WTC11 (cell line): ENCODE data around the gene TAS1R2. TPM values are rescaled to one million over a fixed set of nuclear protein-coding genes. Genes with fewer than 3 reads are reported as not detected.

Experiments
- ATAC-seq: fragments of 200-7000 bp; cut with Tn5 transposase; 2 replicates; pipeline ENCODE4 v1.10.0; 2021; ENCODE audit warnings: mild to moderate bottlenecking, moderate library complexity
- CTCF ChIA-PET: fragments of 300-600 bp; sonication (Branson Sonifier 250); formaldehyde crosslinking; loops from one replicate; lab custom pipeline; 2021; ENCODE audit warnings: antibody characterized with exemption; lab: Charles Lee
- POLR2A ChIA-PET: fragments of 350-600 bp; sonication (Branson Sonifier 250); formaldehyde crosslinking; loops from one replicate; lab custom pipeline; 2021; ENCODE audit warnings: antibody characterized with exemption; lab: Charles Lee
- DNase-seq: peaks from one replicate; pipeline ENCODE4 v3.0.0; 2021; ENCODE audit warnings: low spot score
- H3K27ac Mint-ChIP-seq: 2 replicates; pipeline ENCODE4 v1.8.0; 2021; ENCODE audit warnings: mixed read lengths
- H3K27me3 Mint-ChIP-seq: 2 replicates; pipeline ENCODE4 v1.8.0; 2021; ENCODE audit warnings: low read depth, mild to moderate bottlenecking, moderate library complexity, mixed read lengths
- H3K36me3 Mint-ChIP-seq: 2 replicates; pipeline ENCODE4 v1.8.0; 2021; ENCODE audit warnings: mixed read lengths
- H3K4me1 Mint-ChIP-seq: 2 replicates; pipeline ENCODE4 v1.8.0; 2022; ENCODE audit warnings: mixed read lengths
- H3K4me3 Mint-ChIP-seq: 2 replicates; pipeline ENCODE4 v1.8.0; 2021; ENCODE audit warnings: mild to moderate bottlenecking, moderate library complexity, mixed read lengths
- H3K9me3 Mint-ChIP-seq: 2 replicates; pipeline ENCODE4 v1.8.0; 2021; ENCODE audit warnings: mixed read lengths
- ATF1 ChIP-seq: sonication (generic); formaldehyde crosslinking; IDR thresholded peaks from 2 replicates; pipeline ENCODE4 v1.8.1; 2023; ENCODE audit warnings: mild to moderate bottlenecking, moderate library complexity, missing genetic modification reagents
- CBFB ChIP-seq: sonication (generic); formaldehyde crosslinking; IDR thresholded peaks from 2 replicates; pipeline ENCODE4 v1.8.1; 2022; ENCODE audit warnings: mild to moderate bottlenecking, low read depth, missing genetic modification reagents
- CREM ChIP-seq: sonication (generic); formaldehyde crosslinking; IDR thresholded peaks from 2 replicates; pipeline ENCODE4 v1.8.1; 2022; ENCODE audit warnings: mild to moderate bottlenecking, missing genetic modification reagents, moderate library complexity
- GRHL2 ChIP-seq: fragments of 250-450 bp; sonication (Bioruptor Pico); IDR thresholded peaks from 2 replicates; pipeline ENCODE4 v1.8.0; 2022; ENCODE audit warnings: mild to moderate bottlenecking, moderate library complexity; ENCODE audit not compliant: insufficient replicate concordance, severe bottlenecking
- NFYB ChIP-seq: sonication (generic); formaldehyde crosslinking; conservative IDR thresholded peaks from 2 replicates; pipeline ENCODE4 v1.8.0; 2022; ENCODE audit warnings: low read depth, missing genetic modification reagents
- NR1H2 ChIP-seq: sonication (generic); formaldehyde crosslinking; IDR thresholded peaks from 2 replicates; pipeline ENCODE4 v1.9.0; 2021; ENCODE audit warnings: mild to moderate bottlenecking, moderate library complexity, missing genetic modification reagents
- RORB ChIP-seq: fragments of 250-450 bp; sonication (Bioruptor Pico); IDR thresholded peaks from 2 replicates; pipeline ENCODE4 v1.9.0; 2021; ENCODE audit warnings: mild to moderate bottlenecking
- TCF7 ChIP-seq: sonication (generic); formaldehyde crosslinking; IDR thresholded peaks from 2 replicates; pipeline ENCODE4 v1.8.0; 2022; ENCODE audit warnings: mild to moderate bottlenecking, low read depth, missing genetic modification reagents, moderate library complexity
- ZNF416 ChIP-seq: fragments of 250-450 bp; sonication (Bioruptor Pico); IDR thresholded peaks from 2 replicates; pipeline ENCODE4 v1.9.0; 2021; ENCODE audit warnings: mild to moderate bottlenecking, inconsistent platforms
- ZNF423 ChIP-seq: fragments of 250-450 bp; sonication (Bioruptor Pico); IDR thresholded peaks from 2 replicates; pipeline ENCODE4 v2.1.2; 2022; ENCODE audit warnings: mild to moderate bottlenecking, moderate library complexity
- ZNF671 ChIP-seq: fragments of 250-450 bp; sonication (Bioruptor Pico); IDR thresholded peaks from 2 replicates; pipeline ENCODE4 v1.8.0; 2021; ENCODE audit warnings: mild to moderate bottlenecking
- total RNA-seq: library from RNA; stranded (reverse); gene quantifications from 3 replicates; pipeline ENCODE4 v1.2.3, GENCODE V29; 2021
- TF ChIP-seq, protein P1 (sequence below): sonication (generic); formaldehyde crosslinking; IDR thresholded peaks from 2 replicates; pipeline ENCODE4 v1.8.1; 2023; ENCODE audit warnings: mild to moderate bottlenecking, moderate library complexity, missing genetic modification reagents
- TF ChIP-seq, protein P2 (sequence below): fragments of 200-600 bp; IDR thresholded peaks from 2 replicates; pipeline ENCODE4 v1.8.0; 2022; ENCODE audit warnings: antibody characterized with exemption
- TF ChIP-seq, protein P3 (sequence below): sonication (generic); formaldehyde crosslinking; conservative IDR thresholded peaks from 2 replicates; pipeline ENCODE4 v1.8.1; 2023; ENCODE audit warnings: mild to moderate bottlenecking, low read depth, missing genetic modification reagents, moderate library complexity
- TF ChIP-seq, protein P4 (sequence below): sonication (generic); formaldehyde crosslinking; IDR thresholded peaks from 2 replicates; pipeline ENCODE4 v1.8.1; 2022; ENCODE audit warnings: mild to moderate bottlenecking, missing genetic modification reagents, moderate library complexity, borderline replicate concordance
- TF ChIP-seq, protein P5 (sequence below): fragments of 250-450 bp; sonication (Bioruptor Pico); IDR thresholded peaks from 2 replicates; pipeline ENCODE4 v2.1.2; 2022; ENCODE audit warnings: mild to moderate bottlenecking, moderate library complexity

The TAS1R2 gene
- total RNA-seq, 1 experiment from 2014 or later, result not detected

DNA sequence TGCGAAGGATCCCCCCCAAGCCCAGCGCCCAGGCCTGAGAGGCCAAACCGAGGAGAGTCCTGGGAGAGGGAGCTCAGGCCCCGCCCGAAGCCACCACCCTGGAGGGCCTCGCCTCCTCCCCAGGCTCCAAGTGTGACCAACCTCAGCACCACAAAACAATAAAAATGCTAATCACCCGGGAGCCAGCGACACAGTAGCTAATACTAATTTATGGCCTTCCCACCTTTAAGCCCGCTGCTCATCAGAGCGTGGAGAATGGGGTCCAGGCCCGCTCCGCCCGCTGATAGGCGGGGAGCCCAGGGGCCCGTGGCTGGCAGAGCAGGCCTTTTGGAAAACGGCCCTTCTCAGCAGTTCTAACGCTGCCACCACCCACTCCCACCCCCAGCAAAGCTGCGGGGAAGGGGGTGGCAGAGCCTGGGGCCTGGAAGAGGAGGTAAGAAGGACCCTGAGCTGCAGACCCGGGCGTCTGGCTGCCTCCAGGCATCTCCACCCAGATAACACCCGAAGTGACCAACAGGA is 20.4 kb upstream of the TAS1R2 start:
- ChIA-PET POLR2A (no interaction called here), CTCF (interaction anchor here (0.6 to 2.0 kb wide), 5 partner anchors 28 to 359 kb away, joined by 3 to 7 read pairs (median 5); no protein-coding TSS in a partner anchor)
- Mint-ChIP-seq H3K36me3 (peaks cover 6% of the 10 kb centered on the region; the same call in 1 of the 2 replicates), H3K4me1 (no peaks in the 10 kb centered on the region; the same call in 1 of the 2 replicates), H3K9me3 (no peaks in the 10 kb centered on the region), H3K27me3 (no peaks in the 10 kb centered on the region), H3K4me3 (no peak overlapping the region), H3K27ac (no peak overlapping the region)
- TF ChIP-seq, protein P1, sequence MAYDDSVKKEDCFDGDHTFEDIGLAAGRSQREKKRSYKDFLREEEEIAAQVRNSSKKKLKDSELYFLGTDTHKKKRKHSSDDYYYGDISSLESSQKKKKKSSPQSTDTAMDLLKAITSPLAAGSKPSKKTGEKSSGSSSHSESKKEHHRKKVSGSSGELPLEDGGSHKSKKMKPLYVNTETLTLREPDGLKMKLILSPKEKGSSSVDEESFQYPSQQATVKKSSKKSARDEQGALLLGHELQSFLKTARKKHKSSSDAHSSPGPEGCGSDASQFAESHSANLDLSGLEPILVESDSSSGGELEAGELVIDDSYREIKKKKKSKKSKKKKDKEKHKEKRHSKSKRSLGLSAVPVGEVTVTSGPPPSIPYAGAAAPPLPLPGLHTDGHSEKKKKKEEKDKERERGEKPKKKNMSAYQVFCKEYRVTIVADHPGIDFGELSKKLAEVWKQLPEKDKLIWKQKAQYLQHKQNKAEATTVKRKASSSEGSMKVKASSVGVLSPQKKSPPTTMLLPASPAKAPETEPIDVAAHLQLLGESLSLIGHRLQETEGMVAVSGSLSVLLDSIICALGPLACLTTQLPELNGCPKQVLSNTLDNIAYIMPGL (CRISPR knock-in tag), result no peak
- TF ChIP-seq ZNF416 (CRISPR knock-in tag) (no peak), TCF7 (CRISPR knock-in tag) (no peak), GRHL2 (CRISPR knock-in tag) (no peak)
- ATAC-seq (no peak), DNase-seq (no peak)

DNA sequence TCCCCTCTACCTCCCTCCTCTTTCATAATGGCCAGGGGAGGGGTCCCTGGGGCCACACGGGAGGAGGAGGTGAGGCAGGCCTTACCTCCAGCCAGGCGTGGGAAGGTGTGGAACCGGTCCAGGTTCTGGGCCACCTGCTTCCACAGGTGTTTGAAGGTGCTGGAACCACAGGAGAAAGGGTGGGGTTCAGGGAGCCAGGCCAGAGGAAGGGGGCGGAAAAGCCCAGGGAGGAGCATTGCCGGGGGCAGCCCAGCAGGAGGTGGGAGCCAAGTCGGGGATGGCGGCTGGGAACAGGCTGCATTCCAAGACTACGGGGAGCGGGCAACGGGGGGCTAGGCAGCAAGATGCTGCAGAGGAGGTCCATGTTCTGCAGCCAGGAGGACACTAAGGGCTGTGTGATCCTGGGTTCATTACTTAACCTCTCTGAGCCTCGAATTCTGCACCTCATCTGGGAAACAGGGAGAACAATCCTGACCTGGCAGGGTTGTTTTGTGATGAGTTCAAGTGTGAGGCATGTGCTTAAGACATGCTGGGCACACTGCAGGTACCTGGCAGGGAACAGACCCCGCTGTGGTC is 19.8 kb upstream of the TAS1R2 start:
- Mint-ChIP-seq H3K9me3 (no peaks in the 10 kb centered on the region), H3K4me1 (no peaks in the 10 kb centered on the region; the same call in 1 of the 2 replicates), H3K27me3 (no peaks in the 10 kb centered on the region), H3K27ac (no peak overlapping the region), H3K4me3 (no peak overlapping the region), H3K36me3 (peaks cover 6% of the 10 kb centered on the region; the same call in 1 of the 2 replicates)
- DNase-seq (no peak), ATAC-seq (no peak)
- TF ChIP-seq CBFB (CRISPR knock-in tag) (no peak), ZNF423 (CRISPR knock-in tag) (no peak), NFYB (CRISPR knock-in tag) (no peak), ZNF671 (no peak), ATF1 (CRISPR knock-in tag) (no peak)
- ChIA-PET CTCF (interaction anchor here (0.9 to 2.0 kb wide), 4 partner anchors 28 to 298 kb away, joined by 3 to 7 read pairs (median 5); no protein-coding TSS in a partner anchor), POLR2A (no interaction called here)

DNA sequence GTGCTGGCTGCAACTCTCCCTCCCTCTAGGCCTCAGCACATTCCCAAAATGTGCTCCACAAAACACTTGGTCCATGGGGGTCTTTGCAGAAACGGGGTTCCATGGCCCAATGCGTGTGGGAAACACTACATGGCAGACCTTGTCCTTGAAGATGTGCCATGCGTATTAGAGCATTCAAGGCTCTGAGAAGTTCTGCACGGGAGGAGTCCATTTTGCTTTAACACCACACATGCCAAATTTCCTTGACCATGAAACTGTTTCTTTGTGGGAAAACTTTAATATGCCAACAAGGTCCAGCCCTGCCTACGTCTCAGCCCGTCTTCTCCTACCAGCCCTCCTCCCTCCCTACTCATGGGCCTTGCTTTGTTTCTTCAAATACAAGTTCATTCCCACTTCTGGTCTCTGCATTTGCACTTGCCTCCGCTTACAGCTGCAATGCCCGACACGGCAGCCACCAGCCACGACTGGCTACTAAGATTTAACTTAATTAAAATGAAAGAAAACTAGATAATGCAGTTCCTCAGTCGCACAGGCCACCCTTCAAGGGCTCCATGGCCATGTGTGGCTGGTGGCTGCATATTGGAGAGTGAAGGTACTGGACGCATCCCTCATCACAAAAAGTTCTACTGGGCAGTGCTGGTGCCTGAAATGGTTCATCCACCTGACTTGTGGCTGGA is 19.2 kb upstream of the TAS1R2 start:
- H3K4me3 Mint-ChIP-seq, result no peak overlapping the region
- ChIA-PET CTCF (interaction anchor here (1.8 kb wide), 1 partner anchor 28 kb away, joined by 4 read pairs; no protein-coding TSS in a partner anchor), POLR2A (no interaction called here)
- no peak overlapping the region for H3K27ac Mint-ChIP-seq
- H3K27me3 Mint-ChIP-seq, result no peaks in the 10 kb centered on the region
- DNase-seq (no peak), ATAC-seq (no peak)
- H3K9me3 Mint-ChIP-seq, result no peaks in the 10 kb centered on the region
- peaks cover 6% of the 10 kb centered on the region; the same call in 1 of the 2 replicates for H3K36me3 Mint-ChIP-seq
- H3K4me1 Mint-ChIP-seq, result no peaks in the 10 kb centered on the region; the same call in 1 of the 2 replicates
- TF ChIP-seq, protein P2, sequence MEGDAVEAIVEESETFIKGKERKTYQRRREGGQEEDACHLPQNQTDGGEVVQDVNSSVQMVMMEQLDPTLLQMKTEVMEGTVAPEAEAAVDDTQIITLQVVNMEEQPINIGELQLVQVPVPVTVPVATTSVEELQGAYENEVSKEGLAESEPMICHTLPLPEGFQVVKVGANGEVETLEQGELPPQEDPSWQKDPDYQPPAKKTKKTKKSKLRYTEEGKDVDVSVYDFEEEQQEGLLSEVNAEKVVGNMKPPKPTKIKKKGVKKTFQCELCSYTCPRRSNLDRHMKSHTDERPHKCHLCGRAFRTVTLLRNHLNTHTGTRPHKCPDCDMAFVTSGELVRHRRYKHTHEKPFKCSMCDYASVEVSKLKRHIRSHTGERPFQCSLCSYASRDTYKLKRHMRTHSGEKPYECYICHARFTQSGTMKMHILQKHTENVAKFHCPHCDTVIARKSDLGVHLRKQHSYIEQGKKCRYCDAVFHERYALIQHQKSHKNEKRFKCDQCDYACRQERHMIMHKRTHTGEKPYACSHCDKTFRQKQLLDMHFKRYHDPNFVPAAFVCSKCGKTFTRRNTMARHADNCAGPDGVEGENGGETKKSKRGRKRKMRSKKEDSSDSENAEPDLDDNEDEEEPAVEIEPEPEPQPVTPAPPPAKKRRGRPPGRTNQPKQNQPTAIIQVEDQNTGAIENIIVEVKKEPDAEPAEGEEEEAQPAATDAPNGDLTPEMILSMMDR, result no peak
- TF ChIP-seq ZNF423 (CRISPR knock-in tag) (no peak), CREM (CRISPR knock-in tag) (no peak), NR1H2 (CRISPR knock-in tag) (no peak), ZNF416 (CRISPR knock-in tag) (no peak), RORB (CRISPR knock-in tag) (no peak)
- TF ChIP-seq, protein P3, sequence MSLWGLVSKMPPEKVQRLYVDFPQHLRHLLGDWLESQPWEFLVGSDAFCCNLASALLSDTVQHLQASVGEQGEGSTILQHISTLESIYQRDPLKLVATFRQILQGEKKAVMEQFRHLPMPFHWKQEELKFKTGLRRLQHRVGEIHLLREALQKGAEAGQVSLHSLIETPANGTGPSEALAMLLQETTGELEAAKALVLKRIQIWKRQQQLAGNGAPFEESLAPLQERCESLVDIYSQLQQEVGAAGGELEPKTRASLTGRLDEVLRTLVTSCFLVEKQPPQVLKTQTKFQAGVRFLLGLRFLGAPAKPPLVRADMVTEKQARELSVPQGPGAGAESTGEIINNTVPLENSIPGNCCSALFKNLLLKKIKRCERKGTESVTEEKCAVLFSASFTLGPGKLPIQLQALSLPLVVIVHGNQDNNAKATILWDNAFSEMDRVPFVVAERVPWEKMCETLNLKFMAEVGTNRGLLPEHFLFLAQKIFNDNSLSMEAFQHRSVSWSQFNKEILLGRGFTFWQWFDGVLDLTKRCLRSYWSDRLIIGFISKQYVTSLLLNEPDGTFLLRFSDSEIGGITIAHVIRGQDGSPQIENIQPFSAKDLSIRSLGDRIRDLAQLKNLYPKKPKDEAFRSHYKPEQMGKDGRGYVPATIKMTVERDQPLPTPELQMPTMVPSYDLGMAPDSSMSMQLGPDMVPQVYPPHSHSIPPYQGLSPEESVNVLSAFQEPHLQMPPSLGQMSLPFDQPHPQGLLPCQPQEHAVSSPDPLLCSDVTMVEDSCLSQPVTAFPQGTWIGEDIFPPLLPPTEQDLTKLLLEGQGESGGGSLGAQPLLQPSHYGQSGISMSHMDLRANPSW (CRISPR knock-in tag), result no peak
- TF ChIP-seq, protein P4, sequence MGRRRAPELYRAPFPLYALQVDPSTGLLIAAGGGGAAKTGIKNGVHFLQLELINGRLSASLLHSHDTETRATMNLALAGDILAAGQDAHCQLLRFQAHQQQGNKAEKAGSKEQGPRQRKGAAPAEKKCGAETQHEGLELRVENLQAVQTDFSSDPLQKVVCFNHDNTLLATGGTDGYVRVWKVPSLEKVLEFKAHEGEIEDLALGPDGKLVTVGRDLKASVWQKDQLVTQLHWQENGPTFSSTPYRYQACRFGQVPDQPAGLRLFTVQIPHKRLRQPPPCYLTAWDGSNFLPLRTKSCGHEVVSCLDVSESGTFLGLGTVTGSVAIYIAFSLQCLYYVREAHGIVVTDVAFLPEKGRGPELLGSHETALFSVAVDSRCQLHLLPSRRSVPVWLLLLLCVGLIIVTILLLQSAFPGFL (CRISPR knock-in tag), result no peak
- TF ChIP-seq, protein P5, sequence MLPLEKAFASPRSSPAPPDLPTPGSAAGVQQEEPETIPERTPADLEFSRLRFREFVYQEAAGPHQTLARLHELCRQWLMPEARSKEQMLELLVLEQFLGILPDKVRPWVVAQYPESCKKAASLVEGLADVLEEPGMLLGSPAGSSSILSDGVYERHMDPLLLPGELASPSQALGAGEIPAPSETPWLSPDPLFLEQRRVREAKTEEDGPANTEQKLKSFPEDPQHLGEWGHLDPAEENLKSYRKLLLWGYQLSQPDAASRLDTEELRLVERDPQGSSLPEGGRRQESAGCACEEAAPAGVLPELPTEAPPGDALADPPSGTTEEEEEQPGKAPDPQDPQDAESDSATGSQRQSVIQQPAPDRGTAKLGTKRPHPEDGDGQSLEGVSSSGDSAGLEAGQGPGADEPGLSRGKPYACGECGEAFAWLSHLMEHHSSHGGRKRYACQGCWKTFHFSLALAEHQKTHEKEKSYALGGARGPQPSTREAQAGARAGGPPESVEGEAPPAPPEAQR, result no peak
